Stimulated activated CD4-positive, alpha-beta T cell treated with anti-CD3 and anti-CD28 coated beads, Interleukin-15, amount 100 ng/mL, for 48 hours (primary cell): ENCODE data around the gene CCT6B.

Experiments
- DNase-seq, 2 donors: peaks; one replicate each; pipeline ENCODE4 v3.0.0-alpha.2; 2020; ENCODE audit warnings: low read depth in 2 of 2

The CCT6B gene

GRCh38 chr17:34886831-34887230 lies 74.4 kb downstream of the CCT6B start:
- DNase-seq, result no peak

GRCh38 chr17:34885076-34885475 lies 76.2 kb downstream of the CCT6B start:
- DNase-seq, result no peak

DNA sequence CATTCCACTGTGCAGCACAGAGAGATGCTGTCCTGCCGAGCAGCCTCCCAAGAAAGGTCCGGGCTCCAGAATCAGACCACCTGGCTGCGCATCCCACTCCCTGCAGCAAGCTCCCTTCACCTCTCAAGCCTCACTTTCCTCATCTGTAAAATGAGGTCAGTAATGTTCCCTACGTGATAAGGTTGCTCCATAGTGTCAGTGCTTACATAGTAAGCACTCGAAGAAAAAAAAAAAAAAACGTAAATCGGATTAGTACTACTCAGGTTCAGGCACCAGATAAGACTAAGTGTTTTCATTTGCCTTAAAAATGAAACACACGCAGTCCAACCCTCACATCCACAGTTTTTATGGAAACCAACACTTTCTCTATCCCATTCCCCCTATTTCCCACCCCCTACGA lies 76.7 kb downstream of the CCT6B start:
- no peak for DNase-seq

- no peak for DNase-seq
Measured at GRCh38 chr17:34883106-34884000, 77.9 kb downstream of the CCT6B start.

DNA sequence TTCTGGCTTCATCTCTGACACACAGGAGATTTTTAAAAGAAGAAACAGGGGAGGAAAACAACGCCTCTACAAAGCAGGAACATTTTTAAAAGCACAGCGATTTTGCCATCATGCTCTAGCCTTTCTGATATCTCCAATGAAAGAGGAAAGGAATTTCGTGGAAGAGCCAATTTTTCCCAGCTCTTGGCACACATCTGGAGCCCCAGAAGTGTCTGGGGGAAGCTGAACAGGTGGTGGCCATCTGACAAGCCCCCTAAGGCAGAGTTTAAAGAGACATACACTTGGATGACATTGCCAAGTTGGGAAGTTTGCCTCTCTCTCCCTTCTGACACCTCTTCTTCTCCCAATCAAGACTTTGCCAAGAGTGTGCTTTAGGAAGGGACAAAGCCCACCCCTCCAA lies 82.1 kb downstream of the CCT6B start:
- DNase-seq, result no peak
